ENCODE measurements around the gene PPT1. TPM values are rescaled to one million over a fixed set of nuclear protein-coding genes. Genes with fewer than 3 reads are reported as not detected.
A peak's percentile ranks its signal among the peaks of the same experiment; 100 is the strongest.

The PPT1 gene
- total and polyA plus RNA-seq, 2 of the 13 experiments (the other 11 are each of a cell fraction or from before 2014, with no cell fraction given) = 129 TPM

- H3K4me2 ChIP-seq (ENCODE audit: low read depth, low read length) = no peak overlapping the region
- no peaks in the 10 kb centered on the region for H3K9me3 ChIP-seq (ENCODE audit: low read length)
- H3K79me2 ChIP-seq (ENCODE audit: insufficient read depth, low read length) = no peaks in the 10 kb centered on the region
- H3K4me1 ChIP-seq (ENCODE audit: insufficient read depth, low read length) = no peaks in the 10 kb centered on the region
- no peak for ATAC-seq
- H3K36me3 ChIP-seq (replicated peaks in 1 of 2; ENCODE audit: control insufficient read depth in 1 of 2, insufficient read depth in 2 of 2, low read length in 2 of 2) = peaks cover 34 to 90% of the 10 kb centered on the region in 2 experiments
- H2AFZ ChIP-seq (ENCODE audit: low read length) = no peak overlapping the region
- intact Hi-C loops (cut with micrococcal nuclease; ENCODE audit: unreplicated experiment) = no loop called here
- H3K4me3 ChIP-seq (replicated peaks in 1 of 3; ENCODE audit: insufficient read depth in 1 of 3, low read depth in 2 of 3, low read length in 3 of 3) = no peak overlapping the region
- no peaks in the 10 kb centered on the region for H4K20me1 ChIP-seq (ENCODE audit: insufficient read depth, low read length)
- BruUV-seq (replicated peaks) = no TSS peak
- ChIA-PET POLR2A (no interaction called here), CTCF (ENCODE audit: low intra/inter-chr PET ratio, low total read pairs) (no interaction called here)
- no peak overlapping the region for H3K9ac ChIP-seq (ENCODE audit: insufficient read depth, low read depth, low read length)
- DNase-seq (ENCODE audit: low spot score) = no peak
- in situ Hi-C loops (cut with HindIII; ENCODE audit: extremely low pct_ligation_motif_present, low pct_unique_long_range_greater_than_20kb) = no loop called here
- no peak overlapping the region for H3K27ac ChIP-seq (ENCODE audit: extremely low read length, insufficient read depth, low read length)
- H3K27me3 ChIP-seq (ENCODE audit: control insufficient read depth in 1 of 2, insufficient read depth in 2 of 2, low read length in 2 of 2) = no peaks in the 10 kb centered on the region
- 100% methylated on average over 3 of the region's 3 CpGs for WGBS (ENCODE audit: low lambda C conversion rate)
- TF ChIP-seq REST (IDR thresholded peaks at IDR 0.05; ENCODE audit: borderline replicate concordance in 1 of 2, low read depth in 1 of 2, low read length in 2 of 2) (no peak), ZBTB1 (CRISPR knock-in tag; IDR thresholded peaks at IDR 0.05; ENCODE audit: borderline replicate concordance) (no peak), MXI1 (IDR thresholded peaks at IDR 0.05; ENCODE audit: borderline replicate concordance, low read depth, low read length) (no peak), AGO2 (optimal IDR thresholded peaks at IDR 0.05; ENCODE audit: low read depth, low read length) (peak; percentile 25), SMARCC2 (IDR thresholded peaks at IDR 0.05) (no peak)
- FAIRE-seq = no peak
These were observed 29.2 kb downstream of the PPT1 start for GRCh38 chr1:40067851-40068250.

- TF ChIP-seq RFX3 (CRISPR knock-in tag; IDR thresholded peaks at IDR 0.05) (no peak), ZNF44 (CRISPR knock-in tag; IDR thresholded peaks at IDR 0.05) (no peak), RORA (CRISPR knock-in tag; IDR thresholded peaks at IDR 0.05) (no peak), ZC3H4 (CRISPR knock-in tag; IDR thresholded peaks at IDR 0.05; ENCODE audit: borderline replicate concordance) (no peak), ZNF496 (CRISPR knock-in tag; IDR thresholded peaks at IDR 0.05; ENCODE audit: insufficient replicate concordance) (no peak)
- Histone ChIP-seq H3K79me2 (ENCODE audit: insufficient read depth, low read length) (no peaks in the 10 kb centered on the region), H3K36me3 (replicated peaks in 1 of 2; ENCODE audit: control insufficient read depth in 1 of 2, insufficient read depth in 2 of 2, low read length in 2 of 2) (peaks cover 35 to 85% of the 10 kb centered on the region in 2 experiments), H3K4me3 (replicated peaks in 1 of 3; ENCODE audit: insufficient read depth in 1 of 3, low read depth in 2 of 3, low read length in 3 of 3) (no peak overlapping the region), H3K9ac (ENCODE audit: insufficient read depth, low read depth, low read length) (no peak overlapping the region), H4K20me1 (ENCODE audit: insufficient read depth, low read length) (no peaks in the 10 kb centered on the region), H3K4me1 (ENCODE audit: insufficient read depth, low read length) (no peaks in the 10 kb centered on the region), H3K4me2 (ENCODE audit: low read depth, low read length) (no peak overlapping the region), H3K27ac (ENCODE audit: extremely low read length, insufficient read depth, low read length) (no peak overlapping the region), H2AFZ (ENCODE audit: low read length) (no peak overlapping the region), H3K27me3 (ENCODE audit: control insufficient read depth in 1 of 2, insufficient read depth in 2 of 2, low read length in 2 of 2) (no peaks in the 10 kb centered on the region), H3K9me3 (ENCODE audit: low read length) (no peaks in the 10 kb centered on the region)
- no TSS peak for BruUV-seq (replicated peaks)
- no peak for FAIRE-seq
- no peak for DNase-seq (ENCODE audit: low spot score)
- 93% methylated on average over 2 of the region's 2 CpGs for WGBS (ENCODE audit: low lambda C conversion rate)
- ChIA-PET CTCF (ENCODE audit: low intra/inter-chr PET ratio, low total read pairs) (no interaction called here), POLR2A (no interaction called here)
- intact Hi-C loops (cut with micrococcal nuclease; ENCODE audit: unreplicated experiment) (no loop called here), in situ Hi-C loops (cut with HindIII; ENCODE audit: extremely low pct_ligation_motif_present, low pct_unique_long_range_greater_than_20kb) (no loop called here)
- no peak for ATAC-seq
These were observed 30.0 kb downstream of the PPT1 start for GRCh38 chr1:40067023-40067422.
